ENCODE results near the gene PGLYRP3. TPM values are rescaled to one million over a fixed set of nuclear protein-coding genes. Genes with fewer than 3 reads are reported as not detected.

Gene PGLYRP3
- total RNA-seq, 1 donor from 2014 or later: not detected

DNA sequence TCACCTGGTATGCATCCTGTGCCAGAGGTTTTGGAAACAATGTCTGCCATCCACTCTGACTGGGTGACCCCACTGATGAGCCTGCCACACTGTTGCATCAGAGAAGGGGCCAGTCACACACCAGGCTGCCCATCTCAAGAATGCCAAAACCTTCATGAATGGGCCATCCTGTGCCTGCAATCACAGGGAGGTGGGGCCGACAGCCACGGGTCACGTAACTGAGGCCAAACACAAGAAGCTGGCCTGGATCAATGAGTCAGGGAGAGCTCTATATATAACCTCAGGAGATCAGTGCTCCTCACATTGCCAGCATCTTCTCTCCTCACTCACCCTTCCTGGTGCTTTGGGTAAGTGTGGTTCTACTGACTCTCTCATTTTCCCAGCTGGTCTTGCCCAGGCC lies 53.4 kb downstream of the PGLYRP3 start, which contains the start of gene LORICRIN:
Gene LORICRIN, plus strand, starts transcription at position 301 of the 400 bp plus-strand sequence. CDS start 1,263 bp downstream, outside the sequence.
- ATAC-seq (ENCODE audit: low read depth): no peak
- CTCF ChIA-PET: interaction anchor here (2.0 kb wide), 1 partner anchor 19 kb away, joined by 4 read pairs; no protein-coding TSS in a partner anchor
- H3K4me3 Mint-ChIP-seq: peak within 1 kb of the TSS; percentile 82
- H3K27me3 Mint-ChIP-seq: peaks cover 14% of the 10 kb centered on the region
- peak within 1 kb of the TSS; percentile 25 for H3K27ac Mint-ChIP-seq
- TF ChIP-seq, protein P1, sequence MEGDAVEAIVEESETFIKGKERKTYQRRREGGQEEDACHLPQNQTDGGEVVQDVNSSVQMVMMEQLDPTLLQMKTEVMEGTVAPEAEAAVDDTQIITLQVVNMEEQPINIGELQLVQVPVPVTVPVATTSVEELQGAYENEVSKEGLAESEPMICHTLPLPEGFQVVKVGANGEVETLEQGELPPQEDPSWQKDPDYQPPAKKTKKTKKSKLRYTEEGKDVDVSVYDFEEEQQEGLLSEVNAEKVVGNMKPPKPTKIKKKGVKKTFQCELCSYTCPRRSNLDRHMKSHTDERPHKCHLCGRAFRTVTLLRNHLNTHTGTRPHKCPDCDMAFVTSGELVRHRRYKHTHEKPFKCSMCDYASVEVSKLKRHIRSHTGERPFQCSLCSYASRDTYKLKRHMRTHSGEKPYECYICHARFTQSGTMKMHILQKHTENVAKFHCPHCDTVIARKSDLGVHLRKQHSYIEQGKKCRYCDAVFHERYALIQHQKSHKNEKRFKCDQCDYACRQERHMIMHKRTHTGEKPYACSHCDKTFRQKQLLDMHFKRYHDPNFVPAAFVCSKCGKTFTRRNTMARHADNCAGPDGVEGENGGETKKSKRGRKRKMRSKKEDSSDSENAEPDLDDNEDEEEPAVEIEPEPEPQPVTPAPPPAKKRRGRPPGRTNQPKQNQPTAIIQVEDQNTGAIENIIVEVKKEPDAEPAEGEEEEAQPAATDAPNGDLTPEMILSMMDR (IDR thresholded peaks at IDR 0.05): no peak
- no peak for DNase-seq
- peaks cover 32% of the 10 kb centered on the region for H3K4me1 Mint-ChIP-seq
- H3K36me3 Mint-ChIP-seq (ENCODE audit: low read depth): no peaks in the 10 kb centered on the region
- intact Hi-C loops (cut with micrococcal nuclease): no loop called here
- no peaks in the 10 kb centered on the region for H3K9me3 Mint-ChIP-seq
- POLR2A ChIA-PET: interaction anchor here (0.6 kb wide), 1 partner anchor 1932 kb away, joined by 3 read pairs; the partner anchor contains the start of gene PI4KB

DNA sequence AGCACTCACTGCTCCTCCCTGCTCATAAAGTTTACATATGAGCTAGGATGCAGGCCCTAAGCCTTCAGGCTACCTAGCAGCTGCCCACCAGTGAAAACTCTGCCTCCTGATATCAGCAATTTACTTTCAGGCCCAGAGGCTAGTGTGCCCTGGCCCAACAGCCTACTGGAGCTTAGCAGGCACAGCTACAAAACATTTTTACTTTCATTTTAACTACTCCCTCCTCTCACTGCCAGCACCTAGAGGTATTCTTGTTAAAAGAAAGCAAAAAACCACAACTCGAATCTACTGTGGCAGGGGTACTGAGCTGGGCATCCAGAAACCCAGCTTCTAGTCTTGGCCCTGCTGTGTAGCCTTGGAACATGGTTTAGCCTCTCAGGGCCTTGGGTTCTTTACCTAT lies 59.1 kb downstream of the PGLYRP3 start:
- CTCF ChIA-PET: interaction anchor here (1.3 kb wide), 1 partner anchor 13 kb away, joined by 4 read pairs; no protein-coding TSS in a partner anchor
- ATAC-seq (ENCODE audit: low read depth) (no peak), DNase-seq (no peak)
- POLR2A ChIA-PET: no interaction called here
- intact Hi-C loops (cut with micrococcal nuclease): no loop called here
- Mint-ChIP-seq H3K27ac (no peak overlapping the region), H3K4me3 (no peak overlapping the region), H3K4me1 (no peaks in the 10 kb centered on the region), H3K27me3 (peaks cover 14% of the 10 kb centered on the region), H3K36me3 (ENCODE audit: low read depth) (no peaks in the 10 kb centered on the region), H3K9me3 (no peaks in the 10 kb centered on the region)
- TF ChIP-seq, protein P1 (IDR thresholded peaks at IDR 0.05): no peak

DNA sequence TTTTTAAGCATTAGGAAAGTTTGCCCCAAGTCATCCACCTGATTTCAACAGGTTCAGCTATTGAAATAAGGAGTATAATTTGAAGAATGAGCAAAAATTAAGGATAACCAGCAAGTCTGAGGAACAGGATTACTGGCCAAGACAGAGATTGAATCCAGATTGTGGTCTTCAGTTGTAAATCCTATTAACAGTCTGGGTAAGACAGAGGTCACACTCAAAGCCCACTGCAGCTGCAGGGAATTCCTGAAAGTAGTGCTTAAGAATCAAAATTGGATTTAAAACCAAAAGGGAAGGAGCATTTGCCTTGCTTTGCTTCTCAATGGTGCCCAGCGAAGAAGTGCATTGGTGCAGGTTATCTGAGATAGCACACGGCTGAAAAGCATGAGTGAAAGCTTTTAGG lies 59.7 kb downstream of the PGLYRP3 start:
- H3K36me3 Mint-ChIP-seq (ENCODE audit: low read depth): no peaks in the 10 kb centered on the region
- no peaks in the 10 kb centered on the region for H3K4me1 Mint-ChIP-seq
- TF ChIP-seq, protein P1 (IDR thresholded peaks at IDR 0.05): no peak
- no peak for ATAC-seq (ENCODE audit: low read depth)
- H3K27ac Mint-ChIP-seq: no peak overlapping the region
- peaks cover 17% of the 10 kb centered on the region for H3K27me3 Mint-ChIP-seq
- ChIA-PET POLR2A (no interaction called here), CTCF (interaction anchor here (1.3 kb wide), 1 partner anchor 12 kb away, joined by 4 read pairs; no protein-coding TSS in a partner anchor)
- no peak overlapping the region for H3K4me3 Mint-ChIP-seq
- no peak for DNase-seq
- intact Hi-C loops (cut with micrococcal nuclease): no loop called here
- H3K9me3 Mint-ChIP-seq: no peaks in the 10 kb centered on the region

GRCh38 chr1:153251988-153252387 lies 60.8 kb downstream of the PGLYRP3 start:
- CTCF ChIA-PET: no interaction called here
- Mint-ChIP-seq H3K4me3 (no peak overlapping the region), H3K36me3 (ENCODE audit: low read depth) (no peaks in the 10 kb centered on the region), H3K27me3 (peaks cover 24% of the 10 kb centered on the region), H3K27ac (no peak overlapping the region), H3K4me1 (no peaks in the 10 kb centered on the region), H3K9me3 (no peaks in the 10 kb centered on the region)
- ATAC-seq (ENCODE audit: low read depth) (peak; percentile 25), DNase-seq (no peak)
- TF ChIP-seq, protein P1 (IDR thresholded peaks at IDR 0.05): no peak
- POLR2A ChIA-PET: no interaction called here
- intact Hi-C loops (cut with micrococcal nuclease): no loop called here

DNA sequence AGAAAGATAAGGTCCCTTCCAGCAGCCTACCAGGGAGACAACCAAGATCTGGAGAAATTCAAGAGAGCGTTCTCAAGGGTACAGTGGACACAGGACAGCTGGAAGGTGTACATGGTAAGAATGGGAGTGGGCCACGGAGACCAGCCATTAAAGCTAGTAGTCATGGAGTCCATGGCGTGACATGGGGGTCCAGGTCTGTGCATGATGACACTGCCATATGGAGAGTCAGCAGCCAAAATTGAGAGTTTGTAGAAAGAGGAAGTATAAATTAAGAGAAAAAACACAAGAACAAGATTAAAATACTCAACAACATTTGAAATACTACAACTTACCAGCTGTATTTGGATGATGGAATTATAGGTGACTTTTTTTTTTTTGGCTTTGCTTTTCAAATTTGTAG lies 61.2 kb downstream of the PGLYRP3 start:
- Mint-ChIP-seq H3K4me1 (no peaks in the 10 kb centered on the region), H3K4me3 (no peak overlapping the region), H3K36me3 (ENCODE audit: low read depth) (no peaks in the 10 kb centered on the region), H3K9me3 (no peaks in the 10 kb centered on the region), H3K27ac (no peak overlapping the region), H3K27me3 (peaks cover 26% of the 10 kb centered on the region)
- ChIA-PET POLR2A (interaction anchor here (0.6 kb wide), 1 partner anchor 421 kb away, joined by 3 read pairs; no protein-coding TSS in a partner anchor), CTCF (no interaction called here)
- ATAC-seq (ENCODE audit: low read depth) (no peak), DNase-seq (no peak)
- TF ChIP-seq, protein P1 (IDR thresholded peaks at IDR 0.05): no peak
- intact Hi-C loops (cut with micrococcal nuclease): no loop called here
